Stomach (tissue), 9 donors: ENCODE data around the gene AUTS2. TPM values are rescaled to one million over a fixed set of nuclear protein-coding genes. Genes with fewer than 3 reads are reported as not detected.
A peak's percentile ranks its signal among the peaks of the same experiment; 100 is the strongest.

Source experiments
- DNase-seq, 2 donors: peaks; one replicate each; pipeline versions ENCODE4 v3.0.0 to v3.0.0-alpha.2; 2013 to 2019
- H3K27ac ChIP-seq, 5 donors: fragments of 200-600 bp in 4 of 5; sonication (generic) in 4 of 5; one replicate each; pipeline ENCODE4 v1.5.1; 2013 to 2019; ENCODE audit warnings: mild to moderate bottlenecking in 1 of 5, moderate library complexity in 1 of 5
- H3K27me3 ChIP-seq, 3 donors: fragments of 200-600 bp; sonication (generic); one replicate each; pipeline ENCODE4 v1.5.1; 2017 to 2019; ENCODE audit warnings: mixed run types in 1 of 3
- H3K36me3 ChIP-seq, 4 donors: fragments of 200-600 bp; sonication (generic); 1 replicate in 3 of 4; 2 replicates in 1 of 4; pipeline ENCODE4 v1.5.1; 2016 to 2019
- H3K4me1 ChIP-seq, 4 donors: fragments of 200-600 bp; sonication (generic); one replicate each; pipeline ENCODE4 v1.5.1; 2016 to 2019
- H3K4me3 ChIP-seq, 4 donors: fragments of 200-600 bp; sonication (generic) in 3 of 4; one replicate each; pipeline ENCODE4 v1.5.1; 2016 to 2019; ENCODE audit warnings: mild to moderate bottlenecking in 1 of 4
- H3K9me3 ChIP-seq, 4 donors: fragments of 200-600 bp; sonication (generic); one replicate each; pipeline ENCODE4 v1.5.1; 2016 to 2019
- EP300 ChIP-seq: sonication (generic); formaldehyde crosslinking; IDR thresholded peaks from one replicate; pipeline ENCODE4 v1.6.1; 2017; ENCODE audit warnings: antibody characterized with exemption
- POLR2A ChIP-seq, 4 donors: fragments of 450-650 bp; IDR thresholded peaks; one replicate each; pipeline ENCODE4 v1.6.1; 2016; ENCODE audit warnings: antibody characterized with exemption in 4 of 4, control low read depth in 2 of 4, mild to moderate bottlenecking in 1 of 4, moderate library complexity in 1 of 4
- POLR2AphosphoS5 ChIP-seq, 3 donors: sonication (generic); formaldehyde crosslinking; IDR thresholded peaks; one replicate each; pipeline ENCODE4 v1.6.1; 2016; ENCODE audit warnings: antibody characterized with exemption in 3 of 3
- WGBS, 5 donors: extraction: QIAGEN DNeasy Blood & Tissue Kit in 3 of 5; methylation state at CpG; one replicate each; pipeline versions ENCODE4 v1.1.5 to v1.1.7; 2013 to 2018; 5-methylcytosine and 5-hydroxymethylcytosine counted together
- intact Hi-C: fragments of 100-400 bp; cut with DNase I; formaldehyde crosslinking; loops from one replicate; pipeline ENCODE4 v1.15.1; 2023; ENCODE audit warnings: low total_unique reads
- polyA plus RNA-seq, 3 donors: library from polyadenylated mRNA; stranded (reverse); fragments of 200-250 nt; gene quantifications; one replicate each; pipeline ENCODE4 v1.2.3, GENCODE V29; 2013
- total RNA-seq, 5 donors: library from RNA; depleted of rRNA; stranded (reverse); fragments of >200 nt; gene quantifications; one replicate each; pipeline versions ENCODE4 v1.1.0 to v1.2.3, GENCODE V29; 2014 to 2016
- TF ChIP-seq, protein P1 (sequence below), 7 experiments: fragments of 450-650 bp in 4 of 7; fragments of 200-600 bp in 3 of 7; sonication (generic) in 3 of 7; IDR thresholded peaks; one replicate each; pipeline ENCODE4 v1.5.1; 2016 to 2019; ENCODE audit warnings: antibody characterized with exemption in 7 of 7, control low read depth in 2 of 7, mild to moderate bottlenecking in 1 of 7
- donor health status: healthy with polysubstance abuse.
- donor health status: Bipolar disorder and iron deficiency.
- donor health status: healthy.

The AUTS2 gene
- total and polyA plus RNA-seq, 8 donors = 3.8 to 90.3 (median 38.1) TPM

DNA sequence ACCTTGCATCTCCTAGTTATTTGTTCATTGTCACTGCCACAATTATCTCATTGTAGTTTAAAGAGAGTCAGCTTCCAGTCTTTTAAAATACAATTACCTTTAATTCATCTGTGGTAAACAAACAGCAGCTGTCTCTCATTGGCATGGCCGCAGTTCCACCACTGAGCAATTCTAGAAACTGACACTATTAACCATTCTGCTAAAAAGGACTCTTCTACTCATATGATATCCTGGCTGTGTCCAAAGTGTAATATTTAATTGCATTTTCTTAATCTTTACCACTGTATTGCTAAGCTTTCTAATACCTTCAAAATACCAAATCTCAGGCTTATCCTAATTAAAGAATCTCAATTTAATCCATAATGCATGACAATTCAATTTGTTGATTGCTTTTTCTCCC is 639.0 kb downstream of the AUTS2 start:
- H3K4me3 ChIP-seq = no peak overlapping the region
- DNase-seq = no peak
- TF ChIP-seq EP300 (no peak), POLR2AphosphoS5 (IDR thresholded peaks at IDR 0.05) (no peak), POLR2A (IDR thresholded peaks at IDR 0.05) (no peak)
- TF ChIP-seq, protein P1, sequence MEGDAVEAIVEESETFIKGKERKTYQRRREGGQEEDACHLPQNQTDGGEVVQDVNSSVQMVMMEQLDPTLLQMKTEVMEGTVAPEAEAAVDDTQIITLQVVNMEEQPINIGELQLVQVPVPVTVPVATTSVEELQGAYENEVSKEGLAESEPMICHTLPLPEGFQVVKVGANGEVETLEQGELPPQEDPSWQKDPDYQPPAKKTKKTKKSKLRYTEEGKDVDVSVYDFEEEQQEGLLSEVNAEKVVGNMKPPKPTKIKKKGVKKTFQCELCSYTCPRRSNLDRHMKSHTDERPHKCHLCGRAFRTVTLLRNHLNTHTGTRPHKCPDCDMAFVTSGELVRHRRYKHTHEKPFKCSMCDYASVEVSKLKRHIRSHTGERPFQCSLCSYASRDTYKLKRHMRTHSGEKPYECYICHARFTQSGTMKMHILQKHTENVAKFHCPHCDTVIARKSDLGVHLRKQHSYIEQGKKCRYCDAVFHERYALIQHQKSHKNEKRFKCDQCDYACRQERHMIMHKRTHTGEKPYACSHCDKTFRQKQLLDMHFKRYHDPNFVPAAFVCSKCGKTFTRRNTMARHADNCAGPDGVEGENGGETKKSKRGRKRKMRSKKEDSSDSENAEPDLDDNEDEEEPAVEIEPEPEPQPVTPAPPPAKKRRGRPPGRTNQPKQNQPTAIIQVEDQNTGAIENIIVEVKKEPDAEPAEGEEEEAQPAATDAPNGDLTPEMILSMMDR (IDR thresholded peaks at IDR 0.05) = no peak
- no peaks in the 10 kb centered on the region for H3K27me3 ChIP-seq
- intact Hi-C loops = no loop called here
- no peaks in the 10 kb centered on the region for H3K4me1 ChIP-seq
- WGBS, 5 donors = 88 to 95% (median 93%) methylated on average over 1 of the region's 1 CpG
- no peaks in the 10 kb centered on the region for H3K9me3 ChIP-seq
- H3K36me3 ChIP-seq = no peaks in the 10 kb centered on the region
- no peak overlapping the region for H3K27ac ChIP-seq

DNA sequence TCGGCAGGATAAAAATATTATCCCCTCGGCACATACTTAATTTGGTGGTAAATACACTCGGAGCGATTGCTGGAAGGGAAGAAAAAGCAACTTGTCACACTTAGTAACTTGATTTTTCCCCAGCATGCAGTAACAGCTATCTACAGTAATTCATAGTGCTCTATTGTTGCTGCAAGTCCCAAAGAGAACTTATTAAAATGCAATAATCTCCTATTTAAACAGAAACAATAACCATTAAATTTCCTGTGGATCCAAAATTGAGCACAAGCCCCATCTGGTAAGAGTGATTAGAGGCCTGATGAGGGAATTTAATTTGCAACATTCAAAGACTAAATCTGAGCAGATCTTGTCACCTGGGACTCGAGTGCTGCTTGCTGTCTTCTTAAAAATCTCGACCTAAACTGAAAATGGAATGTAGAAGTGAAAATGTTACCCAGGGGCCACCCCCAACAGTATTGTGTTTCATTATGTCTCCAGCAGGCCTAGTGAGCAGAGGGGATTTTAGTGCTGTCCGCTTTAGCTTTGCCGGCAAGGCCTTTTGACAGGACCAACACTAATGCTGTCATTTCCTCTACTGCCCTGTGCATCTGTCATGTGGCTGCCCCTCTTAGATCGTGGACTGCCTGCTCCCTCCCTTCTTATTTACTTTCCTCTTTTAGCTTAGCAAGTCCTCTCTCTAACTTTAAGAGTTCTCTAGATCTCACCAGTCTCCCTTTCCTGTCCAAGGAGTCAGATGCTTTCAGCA is 639.7 kb downstream of the AUTS2 start:
- no peaks in the 10 kb centered on the region for H3K9me3 ChIP-seq
- no peak overlapping the region for H3K4me3 ChIP-seq
- H3K4me1 ChIP-seq = no peaks in the 10 kb centered on the region
- no peak overlapping the region for H3K27ac ChIP-seq
- DNase-seq = peak in 1 of 2 donors; percentile 39
- intact Hi-C loops = no loop called here
- H3K27me3 ChIP-seq = no peaks in the 10 kb centered on the region
- TF ChIP-seq, protein P1 (IDR thresholded peaks at IDR 0.05) = no peak
- no peak for TF ChIP-seq EP300
- no peak for TF ChIP-seq POLR2A (IDR thresholded peaks at IDR 0.05)
- TF ChIP-seq POLR2AphosphoS5 (IDR thresholded peaks at IDR 0.05) = no peak
- H3K36me3 ChIP-seq = no peaks in the 10 kb centered on the region
- 67 to 76% (median 72%) methylated on average over 9 of the region's 9 CpGs for WGBS, 5 donors

- Histone ChIP-seq H3K27ac (no peak overlapping the region), H3K27me3 (no peaks in the 10 kb centered on the region), H3K9me3 (no peaks in the 10 kb centered on the region), H3K4me3 (no peak overlapping the region), H3K36me3 (no peaks in the 10 kb centered on the region), H3K4me1 (no peaks in the 10 kb centered on the region)
- 82 to 100% (median 92%) methylated on average over 3 of the region's 3 CpGs for WGBS, 5 donors
- TF ChIP-seq, protein P1 (IDR thresholded peaks at IDR 0.05) = no peak
- no peak for TF ChIP-seq EP300
- intact Hi-C loops = no loop called here
- no peak for DNase-seq
These were observed 641.6 kb downstream of the AUTS2 start for GRCh38 chr7:70239918-70240317.

- DNase-seq = no peak
- intact Hi-C loops = no loop called here
- WGBS, 5 donors = 94 to 99% (median 95%) methylated on average over 2 of the region's 2 CpGs
- Histone ChIP-seq H3K9me3 (no peaks in the 10 kb centered on the region), H3K27me3 (no peaks in the 10 kb centered on the region), H3K4me3 (no peak overlapping the region), H3K27ac (no peak overlapping the region), H3K4me1 (no peaks in the 10 kb centered on the region), H3K36me3 (no peaks in the 10 kb centered on the region)
- TF ChIP-seq, protein P1 (IDR thresholded peaks at IDR 0.05) = no peak
- TF ChIP-seq EP300 (no peak), POLR2A (IDR thresholded peaks at IDR 0.05) (no peak), POLR2AphosphoS5 (IDR thresholded peaks at IDR 0.05) (no peak)
These were observed 642.6 kb downstream of the AUTS2 start for GRCh38 chr7:70240873-70241272.
